GM18505 (cell line): Measurements from ENCODE around the gene GBF1.
"Not testable (repeated sequence)": the region's sequence is repeated elsewhere in the genome, so short reads cannot be mapped to it uniquely, and the experiment has no call there.

ENCODE experiments used
- ATAC-seq: cut with Tn5 transposase; IDR thresholded peaks from one replicate; pipeline ENCODE4 v1.9.1; 2021; ENCODE audit not compliant: unreplicated experiment
- POLR2A ChIP-seq: IDR thresholded peaks from 4 replicates; pipeline ENCODE4 v1.6.1; 2011; ENCODE audit warnings: borderline replicate concordance; ENCODE audit not compliant: insufficient read depth, insufficient read length; ENCODE audit errors: extremely low read depth

The GBF1 gene

DNA sequence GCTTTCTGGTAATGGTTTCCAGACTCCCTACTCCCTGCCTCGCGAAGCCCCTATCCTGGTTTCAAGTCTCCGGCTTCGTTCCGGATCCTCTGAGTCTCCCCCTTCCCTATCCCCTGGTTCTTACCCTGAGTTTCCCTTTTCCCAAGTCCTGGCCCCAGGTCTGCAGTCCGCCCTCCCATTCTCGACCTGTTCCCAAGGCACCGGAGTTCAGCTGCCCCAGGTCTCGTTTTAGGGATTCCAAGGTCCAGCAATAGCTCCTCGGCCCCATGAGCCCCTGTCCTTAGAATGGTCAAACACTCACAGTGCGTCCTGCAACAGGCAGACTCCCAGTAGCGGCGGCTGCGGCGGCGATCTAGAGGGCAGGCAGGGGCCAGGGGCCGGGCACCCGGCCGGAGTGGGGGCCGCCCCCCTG is 4.3 kb upstream of the GBF1 start:
- TF ChIP-seq POLR2A: no peak
- no peak for ATAC-seq

DNA sequence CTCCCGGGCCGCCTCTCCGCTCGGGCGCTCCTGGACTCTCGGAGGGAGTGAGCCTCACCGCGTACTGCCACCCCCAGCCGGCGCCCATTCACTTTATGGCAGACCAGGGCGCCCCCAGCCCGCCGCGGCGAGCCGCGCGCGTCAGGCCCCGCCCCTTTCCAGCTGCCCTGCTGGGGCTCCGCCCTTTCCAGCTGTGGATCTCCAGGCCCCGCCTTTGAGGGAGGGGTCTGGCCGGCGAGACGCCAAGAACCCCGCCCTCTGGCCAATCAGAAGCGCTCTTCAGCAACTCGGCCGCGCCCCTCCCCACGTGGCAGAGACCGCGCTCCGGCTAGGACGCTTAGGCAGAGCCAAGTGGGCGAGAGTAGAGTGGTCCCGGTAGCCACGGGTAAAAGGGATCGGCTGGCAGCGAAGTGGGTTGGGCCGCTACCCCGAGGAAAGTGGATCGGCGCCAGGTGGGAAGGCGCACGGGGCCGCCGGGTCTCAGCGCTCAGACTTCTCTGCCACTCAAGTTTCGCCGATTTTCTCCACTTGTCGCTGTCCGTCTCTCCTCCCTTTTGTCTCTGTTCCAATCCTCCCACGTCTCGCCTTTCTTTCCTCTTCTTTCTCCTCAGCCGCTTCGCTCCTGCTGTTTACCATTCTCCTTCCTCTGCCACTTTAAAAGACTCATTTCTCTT is 3.8 kb upstream of the GBF1 start, which contains the start of gene PITX3:
PITX3 (minus strand) TSS at position 69 of the 674 bp plus-strand sequence. CDS start 9,432 bp downstream, outside the sequence.
- TF ChIP-seq POLR2A: no peak
- peak; percentile 43 for ATAC-seq

DNA sequence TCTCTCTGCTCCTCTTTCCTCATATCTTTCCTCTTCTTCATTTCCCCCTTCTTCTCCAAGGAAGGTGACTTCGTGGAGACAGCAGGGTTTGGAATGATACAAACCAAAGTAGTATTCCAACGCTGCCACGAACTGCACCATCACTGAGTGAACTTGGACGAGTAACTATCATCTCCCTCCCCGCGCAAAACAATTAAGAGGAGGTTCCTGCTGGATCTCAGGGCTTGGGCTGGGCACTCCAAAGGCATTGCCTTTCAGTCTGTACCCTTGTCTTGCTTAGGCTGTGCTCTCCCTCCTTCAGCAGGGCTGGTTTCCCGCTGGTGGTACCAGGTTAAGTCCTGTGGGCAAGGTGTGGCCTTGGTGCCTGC is 3.2 kb upstream of the GBF1 start:
- no peak for TF ChIP-seq POLR2A
- no peak for ATAC-seq

DNA sequence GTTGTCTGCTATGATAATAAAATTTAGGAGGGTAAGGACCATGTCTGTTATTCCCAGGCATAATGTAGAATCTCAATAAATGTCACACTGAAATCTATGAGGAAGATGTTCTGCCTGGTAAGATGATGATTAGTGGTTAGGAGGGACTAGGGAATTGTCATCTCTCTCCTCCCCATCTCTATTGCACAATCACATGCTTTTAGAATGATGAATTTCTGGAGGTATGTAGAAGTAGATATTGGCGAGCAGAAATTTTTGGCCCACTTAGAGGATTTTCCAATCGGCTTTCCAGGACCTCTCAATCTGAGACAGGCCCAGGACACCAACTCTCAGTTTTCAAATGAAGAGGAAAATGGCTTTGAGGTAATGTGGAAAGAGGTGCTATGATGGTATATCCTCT is 2.0 kb upstream of the GBF1 start:
- ATAC-seq: no peak

DNA sequence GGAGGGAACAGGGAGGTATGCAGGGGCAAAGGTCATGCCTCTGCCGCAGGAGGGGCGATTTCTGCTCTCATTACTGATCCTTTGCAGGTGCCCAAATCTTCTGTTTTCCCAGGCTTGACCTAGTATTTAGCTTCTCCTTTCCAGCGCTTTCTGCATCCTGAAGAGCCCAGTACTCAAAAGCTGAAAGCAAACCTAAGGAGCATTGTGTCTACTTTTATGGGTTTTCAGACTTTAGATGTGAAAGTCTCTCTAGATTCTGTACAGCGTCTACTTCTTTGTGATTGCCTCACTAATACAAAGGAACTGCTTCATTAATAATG is 560 bp downstream of the GBF1 start:
- no peak for TF ChIP-seq POLR2A

More for the DNA sequence above, 2.0 kb upstream of the GBF1 start:
- no peak for TF ChIP-seq POLR2A

DNA sequence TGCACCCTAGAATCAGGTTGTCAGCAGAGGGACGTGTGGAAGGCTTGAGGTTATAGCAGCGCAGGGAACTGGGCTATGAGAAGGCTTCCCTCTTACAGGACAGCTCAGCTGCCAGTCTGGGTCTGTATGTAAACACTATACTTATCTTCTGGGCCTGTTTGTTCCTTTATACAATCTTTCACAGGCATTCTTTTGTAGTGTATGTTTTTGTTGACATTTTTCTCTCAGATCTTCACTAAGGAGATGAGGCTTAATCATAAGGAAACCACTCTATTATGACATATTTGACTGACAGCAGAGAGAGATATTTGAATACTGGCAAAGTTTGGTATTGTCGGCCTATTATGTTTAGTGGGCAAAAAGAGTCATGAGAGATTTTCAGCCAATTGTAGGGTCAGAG is 929 bp downstream of the GBF1 start:
- no peak for TF ChIP-seq POLR2A
- no peak for ATAC-seq

More for the DNA sequence above, 560 bp downstream of the GBF1 start:
- no peak for ATAC-seq

DNA sequence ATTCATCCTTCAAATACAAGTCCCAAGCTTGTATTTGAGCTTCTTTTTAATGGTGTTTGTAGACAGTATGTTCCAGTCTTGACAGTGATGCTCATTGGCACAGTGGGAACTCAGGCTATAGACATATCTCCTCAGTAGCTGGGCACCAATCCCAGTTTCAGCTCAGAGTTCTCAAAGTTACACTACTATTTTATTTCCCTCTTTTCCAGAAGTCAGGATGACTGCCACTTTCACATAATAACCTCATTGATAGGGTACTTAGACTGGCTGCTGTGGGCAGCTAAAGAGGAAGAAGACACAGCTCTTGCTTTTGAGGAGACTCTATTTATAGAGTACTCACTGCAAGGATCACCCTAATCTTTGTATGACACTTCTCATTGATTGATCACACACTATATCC is 2.4 kb downstream of the GBF1 start:
- TF ChIP-seq POLR2A: no peak
- no peak for ATAC-seq

DNA sequence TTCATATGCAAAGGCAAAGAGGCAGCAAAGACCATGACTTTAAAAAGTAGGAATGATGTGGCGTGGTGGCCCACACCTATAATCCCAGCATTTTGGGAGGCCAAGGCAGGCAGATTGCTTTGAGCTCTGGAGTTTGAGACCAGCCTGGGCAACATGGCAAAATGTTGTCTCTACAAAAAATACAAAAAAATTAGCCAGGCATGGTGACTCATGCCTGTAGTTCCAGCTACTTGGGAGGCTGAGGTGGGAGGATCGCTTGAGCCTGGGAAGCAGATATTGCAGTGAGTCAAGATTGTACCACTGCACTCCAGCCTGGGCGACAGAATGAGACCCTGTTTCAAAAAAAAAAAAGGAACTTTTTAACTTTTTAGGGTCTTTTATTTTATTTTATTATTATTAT is 7.2 kb downstream of the GBF1 start:
- not testable (repeated sequence) for ATAC-seq

DNA sequence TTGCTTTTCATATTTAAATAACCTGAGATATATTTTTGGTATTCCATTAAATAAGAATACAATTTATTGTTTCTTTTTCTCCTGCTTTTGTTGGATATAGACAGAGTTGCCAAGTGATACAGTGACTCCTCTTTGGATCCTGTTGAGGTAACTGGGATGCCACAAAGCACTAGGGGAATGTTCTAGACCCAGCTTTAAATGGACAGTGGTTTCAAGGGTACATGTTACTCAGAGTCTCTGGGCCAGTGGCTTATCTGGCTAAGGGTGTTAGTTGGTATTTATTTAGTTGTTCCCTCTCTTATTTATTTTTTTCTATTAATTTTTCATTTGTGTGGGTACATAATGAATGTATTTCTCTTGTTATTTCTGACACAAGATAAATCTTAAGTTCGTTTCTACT is 9.1 kb downstream of the GBF1 start:
- TF ChIP-seq POLR2A: no peak

DNA sequence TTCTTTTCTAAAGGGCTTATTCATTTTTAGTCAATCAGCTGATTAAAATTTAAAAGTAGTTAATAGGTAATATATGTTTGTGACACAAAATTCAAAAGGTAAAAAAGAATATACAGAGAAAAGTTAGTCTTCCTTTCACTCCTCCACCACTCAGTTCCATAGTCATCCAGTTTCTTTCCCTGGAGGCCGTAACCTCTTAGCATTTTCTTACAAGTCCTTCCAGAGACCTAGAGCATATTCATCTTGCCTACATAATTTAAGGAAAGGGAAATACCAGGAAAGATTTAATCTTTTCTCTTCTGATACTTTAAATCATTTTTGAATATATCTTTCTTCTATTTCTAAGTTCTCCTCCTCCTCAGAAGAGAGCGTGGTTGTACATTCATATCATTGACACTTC is 10.1 kb downstream of the GBF1 start:
- TF ChIP-seq POLR2A: no peak
- no peak for ATAC-seq

More for the DNA sequence above, 9.1 kb downstream of the GBF1 start:
- ATAC-seq: no peak

DNA sequence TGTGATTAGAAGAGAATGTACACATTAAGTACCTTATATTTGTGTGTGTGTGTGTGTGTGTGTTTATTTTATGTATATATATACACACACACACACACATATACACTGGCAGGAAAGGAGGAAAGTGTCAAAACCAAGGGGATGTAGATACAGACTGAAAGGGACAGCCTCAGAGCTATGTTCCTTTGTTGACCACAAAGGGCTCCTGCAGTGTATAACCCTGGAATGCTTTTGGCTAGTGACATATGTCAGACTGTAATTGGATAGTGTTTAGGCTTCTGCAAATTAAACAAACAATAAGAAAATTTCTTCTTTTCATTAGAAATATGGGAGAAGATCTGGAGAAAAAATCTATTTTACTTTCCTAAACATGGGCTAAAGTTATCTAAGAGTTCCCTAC is 15.9 kb downstream of the GBF1 start:
- TF ChIP-seq POLR2A: no peak
- ATAC-seq: no peak

DNA sequence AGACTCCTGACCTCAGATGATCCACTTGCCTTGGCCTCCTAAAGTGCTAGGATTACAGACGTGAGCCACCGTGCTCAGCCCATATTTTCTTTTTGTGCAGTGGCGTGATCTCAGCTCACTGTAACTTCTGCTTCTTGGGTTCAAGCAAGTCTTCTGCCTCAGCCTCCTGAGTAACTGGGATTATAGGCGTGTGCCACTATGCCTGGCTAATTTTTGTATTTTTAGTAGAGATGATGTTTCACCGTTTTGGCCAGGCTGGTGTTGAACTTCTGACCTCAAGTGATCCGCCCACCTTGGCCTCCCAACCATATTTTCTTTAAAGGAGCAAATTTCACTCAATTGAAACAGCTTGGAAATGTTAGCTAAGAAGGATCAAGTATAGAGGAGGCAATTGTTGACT is 16.5 kb downstream of the GBF1 start:
- no peak for ATAC-seq
- no peak for TF ChIP-seq POLR2A

DNA sequence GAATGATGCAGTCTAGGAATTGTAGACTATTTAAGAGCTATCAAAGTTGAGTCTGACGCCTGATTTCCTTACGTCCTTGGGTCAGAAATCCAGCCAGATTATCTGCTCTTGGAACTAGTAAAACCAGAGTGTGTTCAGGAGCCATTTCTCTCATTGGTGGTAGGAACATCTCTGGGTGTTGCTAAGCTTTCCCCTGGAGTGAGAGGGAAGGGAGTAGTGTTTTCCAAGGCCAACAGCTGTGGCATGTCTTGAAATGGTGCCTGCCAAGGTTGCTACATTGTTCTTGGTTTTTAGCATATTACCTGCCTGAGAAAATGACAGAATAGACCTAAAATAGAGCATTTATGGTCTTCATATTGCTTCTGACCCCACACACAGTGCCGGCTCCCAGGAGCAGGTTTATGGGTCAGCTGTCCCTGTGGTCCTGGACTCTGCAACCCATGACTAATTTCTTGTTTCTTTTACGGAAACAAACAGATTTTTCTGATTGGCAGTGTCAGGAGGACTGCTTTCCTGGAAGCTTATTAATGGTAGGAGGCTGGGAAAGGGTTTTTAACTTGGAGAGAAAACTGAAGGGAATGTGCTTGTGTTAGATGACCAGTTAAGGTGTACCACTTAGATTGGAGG is 17.5 kb downstream of the GBF1 start:
- TF ChIP-seq POLR2A: no peak
- ATAC-seq: no peak

DNA sequence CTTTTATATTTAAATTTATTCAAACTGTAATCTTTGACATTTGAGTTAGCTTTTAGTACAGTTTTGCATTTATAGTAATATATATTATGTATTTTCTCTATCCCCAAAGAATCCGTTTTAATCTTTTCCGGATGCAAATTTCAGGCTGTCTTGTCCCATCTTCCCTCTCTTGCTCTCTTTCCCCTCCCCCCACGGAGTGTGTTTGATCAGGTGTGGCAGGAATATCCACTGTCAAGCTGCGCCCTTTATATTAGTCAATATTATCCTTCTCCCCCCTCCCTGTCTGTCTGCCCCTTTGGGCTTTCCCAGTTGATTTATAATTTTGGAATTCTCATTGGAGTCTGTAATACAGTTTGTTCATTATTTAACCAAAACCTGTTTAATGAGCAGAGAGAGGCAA is 19.0 kb downstream of the GBF1 start:
- no peak for ATAC-seq
- TF ChIP-seq POLR2A: no peak

DNA sequence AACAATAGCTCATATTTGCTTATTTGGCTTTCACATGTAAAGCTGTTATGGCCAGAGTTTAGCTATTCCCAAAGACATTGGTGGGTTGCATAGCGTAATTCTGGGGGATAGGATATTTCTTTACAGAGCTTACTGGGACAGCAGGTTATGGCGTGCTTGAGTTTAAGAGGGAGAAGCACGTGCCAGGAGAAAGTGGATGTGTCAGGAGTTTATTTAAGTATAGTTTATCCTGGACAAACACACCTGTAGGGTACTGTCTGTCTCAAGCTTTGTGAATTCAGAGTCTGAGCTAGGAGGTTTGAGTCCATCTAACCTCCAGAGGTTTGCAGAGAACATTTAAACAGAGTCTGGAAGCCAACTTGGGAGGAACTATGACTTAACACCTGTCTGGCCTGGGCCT is 21.3 kb downstream of the GBF1 start:
- ATAC-seq: no peak
- no peak for TF ChIP-seq POLR2A

DNA sequence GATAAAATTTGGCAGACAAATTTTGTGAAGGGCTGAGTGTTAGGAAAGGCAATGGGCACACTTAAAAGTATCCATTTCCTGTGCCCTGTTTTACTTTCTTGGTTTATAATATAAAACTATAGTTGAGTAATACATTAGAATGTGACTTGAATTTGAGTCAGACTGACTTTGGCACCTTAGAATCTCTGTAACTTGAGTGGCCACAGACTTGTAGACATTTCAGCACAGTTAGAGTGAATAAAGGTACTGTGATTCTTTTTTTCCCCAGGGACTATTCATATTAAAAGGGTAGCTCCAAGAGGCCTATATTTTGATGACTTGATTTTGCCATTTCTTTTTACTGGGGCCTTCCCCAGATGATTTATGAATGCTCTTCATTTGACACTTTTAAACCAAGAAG is 22.4 kb downstream of the GBF1 start:
- TF ChIP-seq POLR2A: no peak
- ATAC-seq: no peak
